ENCODE results near the gene OR52L1.
"Not testable (repeated sequence)": the region's sequence is repeated elsewhere in the genome, so short reads cannot be mapped to it uniquely, and the experiment has no call there.

OR52L1 gene

DNA sequence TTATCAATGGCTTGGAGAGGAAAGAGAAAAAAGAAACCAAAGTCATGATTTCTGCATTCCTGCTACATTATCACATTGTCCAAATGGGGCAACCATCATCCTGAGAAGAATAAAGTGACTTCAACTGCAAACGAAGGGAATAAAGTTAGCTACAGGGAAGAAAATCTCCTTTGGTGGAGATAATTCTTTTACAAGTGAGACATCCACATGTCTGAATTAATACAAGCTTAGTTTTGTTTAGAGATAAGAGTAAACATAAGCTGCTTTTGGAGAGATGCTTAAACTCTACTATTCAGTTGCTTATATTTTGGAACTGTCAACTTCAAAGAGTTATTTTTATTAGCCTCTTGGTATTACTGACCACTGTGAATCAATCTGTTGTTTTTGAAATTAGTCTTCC lies at the start of gene OR52L1:
Gene OR52L1 (minus strand): TSS at position 101 of the 400 bp plus-strand sequence. CDS start 55 bp downstream, at position 46.
- no peak for DNase-seq (ENCODE audit: low spot score)

- no peak for DNase-seq (ENCODE audit: low spot score)
These were observed 44.1 kb upstream of the OR52L1 start, which contains the start of gene OR56A1 for GRCh38 chr11:6030708-6031405. Gene OR56A1 (minus strand): TSS chr11:6030758. CDS start chr11:6027692, 3,066 bp downstream.

DNA sequence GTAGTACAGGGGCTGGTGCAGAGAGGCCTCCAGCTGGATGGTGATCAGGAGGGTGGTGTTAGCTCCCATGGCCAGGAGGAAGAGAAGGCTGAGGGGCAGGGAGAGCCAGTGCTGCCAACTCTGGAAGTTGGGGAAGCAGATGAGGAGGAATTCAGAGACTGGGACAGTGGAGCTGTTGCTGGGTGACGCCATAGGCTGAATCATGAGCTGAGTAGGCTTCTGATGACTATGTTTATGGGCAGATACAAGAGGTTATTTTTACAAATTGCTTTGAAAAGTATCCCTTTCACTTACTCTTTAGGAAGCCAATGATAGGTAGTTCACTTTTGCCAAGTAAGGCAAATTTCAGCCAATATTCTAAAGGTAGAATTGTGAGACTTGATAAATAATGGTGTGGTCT lies 40.7 kb upstream of the OR52L1 start:
- no peak for DNase-seq (ENCODE audit: low spot score)

GRCh38 chr11:6025056-6025455 lies 38.3 kb upstream of the OR52L1 start:
- no peak for DNase-seq (ENCODE audit: low spot score)

DNA sequence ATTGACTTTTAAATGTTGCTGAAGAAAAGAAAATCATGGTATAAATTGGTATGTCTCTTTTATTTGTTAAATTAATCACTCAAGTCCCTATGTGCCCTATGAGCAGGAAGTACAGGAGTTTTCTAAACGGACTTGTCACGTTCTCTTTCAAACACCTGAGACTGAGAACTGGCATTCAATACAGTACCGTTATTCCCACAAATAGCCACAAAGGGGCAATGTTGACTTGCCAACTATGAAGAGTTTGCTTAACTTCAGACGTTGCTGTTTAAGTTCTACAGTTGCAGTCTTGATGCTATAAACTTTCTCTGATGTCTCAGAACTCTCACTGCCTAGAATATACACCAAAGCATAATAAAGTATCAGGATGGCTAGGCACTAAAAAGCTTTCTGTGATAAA lies 36.2 kb upstream of the OR52L1 start:
- no peak for DNase-seq (ENCODE audit: low spot score)

DNA sequence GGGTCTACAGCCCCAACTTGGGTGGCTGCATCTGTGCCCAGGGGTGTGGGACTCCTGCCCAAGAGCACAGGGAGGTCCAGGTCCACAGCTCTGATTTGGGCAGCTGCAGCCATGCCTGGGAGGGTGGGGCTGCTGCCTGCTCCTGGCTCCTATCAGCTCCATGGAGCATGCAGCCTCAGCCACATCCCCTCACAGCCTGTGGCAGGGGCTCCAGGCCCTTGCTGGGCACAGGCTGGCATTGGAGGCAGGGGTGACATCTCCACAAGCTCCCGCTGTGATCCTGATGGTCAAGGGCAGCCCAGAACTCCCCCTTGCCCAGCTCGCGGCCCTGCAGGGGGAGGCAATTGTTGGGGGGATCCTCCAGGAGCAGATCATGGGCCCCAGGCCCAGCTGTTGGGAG lies 26.3 kb upstream of the OR52L1 start:
- no peak for DNase-seq (ENCODE audit: low spot score)

- DNase-seq (ENCODE audit: low spot score), result no peak
These were observed 25.4 kb upstream of the OR52L1 start for GRCh38 chr11:6012035-6012668.

DNA sequence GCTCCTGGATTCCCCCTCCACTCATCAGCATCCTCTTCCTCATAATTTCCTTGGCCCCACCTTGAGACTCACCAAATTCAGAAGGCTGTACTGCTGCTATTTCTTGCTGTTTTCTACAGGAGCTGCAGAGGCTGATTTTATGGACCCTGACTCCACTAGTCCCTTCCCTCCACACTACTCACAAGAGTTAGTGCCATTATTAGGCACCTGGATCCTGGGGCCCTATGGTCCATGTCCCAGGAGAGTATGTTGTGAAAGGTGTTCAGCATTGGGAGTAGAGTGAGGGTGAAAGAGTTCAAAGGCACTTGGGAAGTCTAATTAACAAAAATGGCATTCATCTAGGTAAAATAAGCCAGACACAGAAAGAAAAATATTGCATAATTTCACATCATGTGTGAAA lies 20.1 kb upstream of the OR52L1 start, which contains the start of gene OR56A4:
Gene OR56A4 (minus strand): TSS at position 101 of the 400 bp plus-strand sequence. CDS start 3,954 bp downstream, outside the sequence.
- DNase-seq (ENCODE audit: low spot score), result no peak

- no peak for DNase-seq (ENCODE audit: low spot score)
These were observed 19.6 kb upstream of the OR52L1 start for GRCh38 chr11:6006395-6006794.

DNA sequence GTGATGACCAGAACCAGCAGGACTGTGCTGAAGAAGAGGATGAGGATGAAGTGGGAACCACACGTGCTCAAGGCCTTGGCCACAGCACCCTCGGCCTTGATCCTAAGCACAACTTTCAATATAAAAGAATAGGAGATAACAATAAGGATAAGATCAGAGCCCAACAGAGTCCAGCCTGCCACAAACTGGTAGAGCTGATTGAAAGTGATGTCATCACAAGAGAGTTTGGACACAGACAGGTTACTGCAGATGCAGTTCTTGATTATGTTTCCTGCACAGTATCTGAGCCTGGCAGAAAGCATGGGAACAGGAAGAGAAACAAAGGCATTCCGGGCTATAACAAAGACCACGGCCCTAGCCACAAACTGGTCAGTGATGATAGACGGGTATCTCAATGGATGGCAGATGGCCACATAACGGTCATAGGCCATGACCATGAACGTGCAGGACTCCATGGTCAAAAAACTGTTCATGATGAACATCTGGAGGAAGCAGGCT lies 15.5 kb upstream of the OR52L1 start:
- no peak for DNase-seq (ENCODE audit: low spot score)

DNA sequence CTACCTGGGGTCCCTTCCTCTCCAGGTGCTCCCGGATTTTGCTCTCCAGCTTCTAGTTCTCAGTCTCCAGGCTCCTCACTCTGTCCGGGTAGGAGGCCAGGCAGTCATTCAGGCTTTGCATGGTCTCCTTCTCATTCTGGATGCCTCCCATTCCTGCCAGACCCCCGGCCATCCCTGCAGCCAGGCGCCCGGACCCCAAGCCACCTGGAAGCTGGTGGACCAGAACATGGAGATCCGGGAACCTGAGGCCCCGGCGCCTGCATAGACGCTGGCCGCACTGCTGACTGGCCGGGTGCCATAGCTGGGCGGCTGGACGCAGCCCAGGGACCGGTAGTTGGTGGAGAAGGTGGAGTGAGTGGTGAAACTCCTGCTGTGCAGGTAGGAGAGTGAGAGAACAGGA lies 8.0 kb upstream of the OR52L1 start:
- DNase-seq (ENCODE audit: low spot score), result no peak

GRCh38 chr11:5992604-5993251 lies 5.9 kb upstream of the OR52L1 start:
- DNase-seq (ENCODE audit: low spot score), result no peak

DNA sequence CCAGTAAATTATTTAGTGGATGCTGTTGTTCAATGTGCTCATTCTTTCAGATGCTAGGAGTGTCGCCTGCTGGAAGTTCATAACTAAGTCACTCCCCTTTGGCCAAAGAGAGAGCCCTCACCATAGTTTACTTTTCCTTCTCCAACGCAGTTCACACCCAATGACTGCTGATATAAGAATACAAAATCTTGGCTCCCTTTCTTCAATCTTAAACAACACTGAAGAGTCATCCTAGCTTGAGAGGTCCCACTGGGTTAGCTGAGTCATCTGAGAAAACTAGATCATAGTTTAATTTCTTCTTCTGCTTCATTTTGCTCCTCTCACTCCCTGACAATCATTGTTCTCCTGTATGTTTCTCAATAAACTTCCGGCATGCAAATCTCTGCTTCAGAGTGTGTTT lies 5.4 kb upstream of the OR52L1 start:
- no peak for DNase-seq (ENCODE audit: low spot score)

GRCh38 chr11:5989203-5989602 lies 2.4 kb upstream of the OR52L1 start:
- no peak for DNase-seq (ENCODE audit: low spot score)

DNA sequence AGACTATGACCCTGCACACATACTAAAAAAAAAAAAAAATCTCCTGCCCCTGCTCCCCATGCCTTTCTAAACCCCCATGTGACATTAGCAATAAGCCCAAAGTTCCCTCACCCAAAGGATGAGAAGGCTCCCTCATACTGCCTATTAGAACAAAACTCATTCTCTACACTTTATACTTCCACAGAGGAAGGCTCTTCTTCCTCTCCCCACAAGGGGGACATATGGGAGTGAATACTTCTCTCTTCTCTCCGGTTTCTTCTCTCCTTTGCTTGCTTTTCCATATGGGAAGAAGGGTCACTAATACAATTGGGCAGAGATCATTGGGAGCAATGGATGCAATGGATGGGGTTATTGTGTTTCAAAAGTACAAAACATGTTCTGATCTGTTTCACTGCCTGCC lies 3.3 kb downstream of the OR52L1 start:
- DNase-seq (ENCODE audit: low spot score), result no peak

GRCh38 chr11:5973530-5973929 lies 13.3 kb downstream of the OR52L1 start:
- no peak for DNase-seq (ENCODE audit: low spot score)

DNA sequence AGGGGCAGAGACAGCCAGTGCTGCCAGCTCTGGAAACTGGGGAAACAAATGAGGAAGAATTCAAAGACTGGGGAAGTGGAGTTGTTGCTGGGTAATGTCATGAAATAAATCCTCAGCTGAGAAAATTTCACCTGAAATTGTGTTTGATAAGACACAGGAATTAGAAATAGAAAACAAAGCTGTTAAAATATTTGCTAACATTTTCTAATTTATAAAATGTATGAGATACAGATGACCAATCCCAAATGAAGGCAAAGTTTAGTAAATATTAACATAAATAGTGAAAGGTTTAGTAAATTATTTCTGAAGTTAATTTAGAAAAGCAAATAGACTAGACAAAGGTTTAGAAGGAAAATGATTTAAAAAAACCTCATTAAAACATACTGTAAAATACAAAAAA lies 18.4 kb downstream of the OR52L1 start, which contains the start of gene OR56A5:
Gene OR56A5 (minus strand): TSS at position 101 of the 400 bp plus-strand sequence. CDS start 0 bp downstream, at position 101.
- no peak for DNase-seq (ENCODE audit: low spot score)

DNA sequence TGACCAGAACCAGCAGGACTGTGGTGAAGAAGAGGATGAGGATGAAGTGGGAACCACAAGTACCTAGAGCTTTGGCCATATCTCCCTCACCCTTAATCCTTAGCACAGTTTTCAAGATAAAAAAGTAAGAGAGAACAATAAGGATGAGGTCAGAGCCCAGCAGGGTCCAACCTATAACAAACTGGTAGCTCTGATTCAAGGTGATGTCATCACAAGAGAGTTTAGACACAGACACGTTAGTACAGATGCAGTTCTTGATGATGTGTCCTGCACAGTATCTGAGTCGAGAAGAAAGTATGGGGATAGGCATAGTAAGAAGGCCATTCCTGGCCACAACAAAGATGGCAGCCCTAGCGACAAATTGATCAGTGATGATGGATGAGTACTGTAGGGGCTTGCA lies 19.1 kb downstream of the OR52L1 start:
- DNase-seq (ENCODE audit: low spot score), result no peak

DNA sequence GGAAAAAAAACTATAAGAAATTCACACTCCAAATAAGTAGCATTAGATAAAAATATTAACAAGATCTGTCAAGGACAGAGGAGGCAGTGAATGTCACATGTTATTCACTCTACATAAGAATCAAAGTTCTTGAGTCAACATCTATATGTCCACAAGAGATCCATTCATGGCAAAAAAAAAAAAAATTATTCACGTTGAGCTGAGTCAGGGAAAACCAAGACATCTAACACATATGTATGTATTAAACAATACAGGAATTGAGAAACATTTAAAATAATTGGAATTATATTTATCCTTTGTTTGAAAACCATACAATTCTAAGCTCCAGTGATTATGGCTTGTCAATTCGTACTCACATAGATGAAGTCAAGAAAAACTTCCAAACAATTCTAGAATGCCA lies 19.8 kb downstream of the OR52L1 start:
- no peak for DNase-seq (ENCODE audit: low spot score)

- DNase-seq (ENCODE audit: low spot score), result not testable (repeated sequence)
These were observed 26.0 kb downstream of the OR52L1 start for GRCh38 chr11:5960704-5961320.

GRCh38 chr11:5955586-5955985 lies 31.2 kb downstream of the OR52L1 start:
- no peak for DNase-seq (ENCODE audit: low spot score)

GRCh38 chr11:5941951-5942350 lies 44.8 kb downstream of the OR52L1 start, which contains the start of gene OR56A3:
Gene OR56A3 (plus strand): TSS chr11:5942251. CDS start chr11:5947347, 5,096 bp downstream.
- no peak for DNase-seq (ENCODE audit: low spot score)
